ENCODE measurements around the gene NRXN3. TPM values are rescaled to one million over a fixed set of nuclear protein-coding genes. Genes with fewer than 3 reads are reported as not detected.

Gene NRXN3
- total RNA-seq, 2 experiments from 2014 or later = not detected

DNA sequence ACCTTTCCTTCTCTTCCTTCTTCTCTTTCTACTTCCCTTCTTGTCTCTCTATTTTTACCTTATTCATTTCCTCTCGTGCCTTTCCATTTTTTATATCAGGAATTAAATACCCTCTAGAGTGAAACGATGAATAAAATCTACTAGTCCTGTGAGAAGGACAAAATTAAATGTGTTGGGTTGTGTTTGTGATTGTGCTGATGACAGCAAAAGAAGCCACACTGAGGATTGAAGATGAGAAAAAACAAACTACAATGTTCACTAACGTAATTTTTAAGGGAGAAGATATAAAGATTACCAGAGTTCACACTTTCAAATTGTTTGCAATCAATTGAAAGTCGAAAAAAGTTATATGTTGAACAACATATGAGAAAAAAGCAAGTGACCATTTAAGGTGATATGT lies 1029.0 kb downstream of the NRXN3 start:
- ChIA-PET POLR2A (no interaction called here), CTCF (no interaction called here)
- no peak overlapping the region for H3K4me3 Mint-ChIP-seq
- DNase-seq = no peak
- no peaks in the 10 kb centered on the region for H3K4me1 Mint-ChIP-seq
- H3K27me3 Mint-ChIP-seq = no peaks in the 10 kb centered on the region
- H3K27ac Mint-ChIP-seq = no peak overlapping the region
- no peaks in the 10 kb centered on the region for H3K36me3 Mint-ChIP-seq (ENCODE audit: low read depth)
- peaks cover 2% of the 10 kb centered on the region for H3K9me3 Mint-ChIP-seq

DNA sequence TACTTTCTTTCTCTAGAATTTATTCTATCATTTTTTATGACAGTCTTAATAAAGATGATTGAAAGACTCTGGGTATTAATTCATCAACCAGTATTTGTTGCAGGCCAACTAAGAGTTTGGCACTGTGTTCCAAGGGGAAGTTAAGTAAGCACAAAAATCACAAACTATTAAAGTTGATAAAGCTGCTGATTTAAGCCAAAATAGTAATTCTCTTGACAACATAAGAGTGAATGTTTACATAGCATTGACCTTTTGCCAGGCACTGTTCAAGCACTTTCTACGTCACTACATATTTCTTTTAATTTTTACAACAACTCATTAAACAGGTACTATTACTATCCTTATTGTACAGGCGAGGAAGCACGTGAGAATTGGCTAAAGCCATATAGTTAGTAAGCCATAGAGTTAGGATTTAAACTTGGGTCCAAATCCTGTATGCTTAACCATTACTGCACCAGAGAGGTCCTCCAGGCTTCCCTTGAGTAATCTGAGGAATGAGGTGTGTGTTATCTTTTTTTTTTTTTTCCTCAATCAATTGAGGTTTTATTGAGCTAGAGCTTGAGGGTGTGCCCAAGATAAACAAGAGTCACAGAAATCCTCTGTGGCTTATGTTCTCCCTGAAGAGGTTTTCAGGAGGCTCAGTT lies 1031.5 kb downstream of the NRXN3 start:
- Mint-ChIP-seq H3K27ac (no peak overlapping the region), H3K27me3 (no peaks in the 10 kb centered on the region), H3K4me1 (no peaks in the 10 kb centered on the region), H3K36me3 (ENCODE audit: low read depth) (no peaks in the 10 kb centered on the region), H3K4me3 (no peak overlapping the region), H3K9me3 (peaks cover 2% of the 10 kb centered on the region)
- POLR2A ChIA-PET = no interaction called here
- no peak for DNase-seq
- CTCF ChIA-PET = no interaction called here

DNA sequence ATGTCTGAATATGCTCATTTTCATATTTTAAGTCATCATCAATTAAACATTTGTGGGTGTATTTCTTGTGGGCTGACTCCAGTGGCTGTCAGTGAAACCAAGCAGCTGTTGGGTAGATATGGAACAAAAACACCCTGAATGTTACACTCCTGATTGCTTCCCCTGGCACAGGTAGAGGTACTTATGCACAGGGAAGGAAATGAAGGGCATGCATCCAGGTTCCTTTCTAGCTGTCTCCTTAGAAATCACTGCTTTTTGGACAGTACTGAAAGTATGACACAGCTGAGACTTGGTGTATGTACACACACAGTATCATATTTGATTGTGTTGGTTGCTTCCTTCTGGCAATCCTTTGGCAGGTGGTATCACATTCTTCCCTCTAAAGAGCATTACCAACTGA lies 1034.4 kb downstream of the NRXN3 start:
- ChIA-PET POLR2A (no interaction called here), CTCF (interaction anchor here (0.8 to 1.6 kb wide), 2 partner anchors 10 kb away, joined by 3 read pairs; no protein-coding TSS in a partner anchor)
- no peaks in the 10 kb centered on the region for H3K36me3 Mint-ChIP-seq (ENCODE audit: low read depth)
- H3K9me3 Mint-ChIP-seq = no peaks in the 10 kb centered on the region
- no peak overlapping the region for H3K4me3 Mint-ChIP-seq
- no peaks in the 10 kb centered on the region for H3K27me3 Mint-ChIP-seq
- H3K27ac Mint-ChIP-seq = no peak overlapping the region
- DNase-seq = no peak
- no peaks in the 10 kb centered on the region for H3K4me1 Mint-ChIP-seq

DNA sequence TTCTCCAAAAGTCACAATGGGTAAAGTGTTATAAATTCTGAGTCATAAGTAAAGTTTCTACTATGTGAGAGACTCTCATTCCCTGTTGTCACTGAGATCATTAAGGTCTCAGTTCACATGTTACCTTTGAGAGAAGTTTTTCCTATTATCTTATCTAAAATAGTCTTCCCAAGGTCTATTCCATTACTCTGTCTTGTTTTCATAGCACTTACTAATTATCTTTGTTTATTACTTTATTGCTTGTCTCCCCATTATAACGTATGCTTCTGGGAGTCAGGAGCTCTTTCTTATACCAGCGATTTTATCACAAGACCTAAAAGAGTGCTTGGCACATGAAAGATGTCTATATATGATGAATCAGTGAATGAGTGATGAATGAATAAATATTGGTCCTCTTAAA lies 1039.2 kb downstream of the NRXN3 start:
- ChIA-PET CTCF (no interaction called here), POLR2A (no interaction called here)
- no peaks in the 10 kb centered on the region for H3K9me3 Mint-ChIP-seq

DNA sequence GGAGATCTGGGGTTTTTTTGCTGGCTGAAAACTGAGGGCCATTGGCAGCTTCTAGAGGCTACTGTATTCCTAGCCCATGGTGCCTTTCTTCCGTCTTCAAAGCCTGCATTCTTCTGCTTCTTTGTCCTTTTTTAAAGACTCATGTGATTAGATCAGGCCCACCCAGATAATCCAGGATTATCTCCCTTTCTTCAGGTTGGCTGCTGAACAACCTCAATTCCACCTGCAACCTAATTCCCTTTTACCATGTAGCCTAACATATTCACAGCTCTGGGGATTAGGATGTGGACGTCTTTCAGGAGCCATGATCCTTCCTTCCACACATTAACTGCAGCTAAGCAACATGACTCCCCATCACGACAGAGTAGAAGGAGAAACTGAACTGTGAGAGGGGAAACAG lies 1055.6 kb downstream of the NRXN3 start:
- no peaks in the 10 kb centered on the region for H3K27me3 Mint-ChIP-seq
- H3K4me3 Mint-ChIP-seq = no peak overlapping the region
- ChIA-PET CTCF (no interaction called here), POLR2A (no interaction called here)
- peaks cover 7% of the 10 kb centered on the region for H3K9me3 Mint-ChIP-seq
- H3K36me3 Mint-ChIP-seq (ENCODE audit: low read depth) = no peaks in the 10 kb centered on the region
- H3K4me1 Mint-ChIP-seq = no peaks in the 10 kb centered on the region
- DNase-seq = no peak
- H3K27ac Mint-ChIP-seq = no peak overlapping the region

More for the DNA sequence above, 1039.2 kb downstream of the NRXN3 start:
- Mint-ChIP-seq H3K27ac (no peak overlapping the region), H3K36me3 (ENCODE audit: low read depth) (no peaks in the 10 kb centered on the region), H3K4me1 (no peaks in the 10 kb centered on the region), H3K27me3 (no peaks in the 10 kb centered on the region), H3K4me3 (no peak overlapping the region)
- no peak for DNase-seq

DNA sequence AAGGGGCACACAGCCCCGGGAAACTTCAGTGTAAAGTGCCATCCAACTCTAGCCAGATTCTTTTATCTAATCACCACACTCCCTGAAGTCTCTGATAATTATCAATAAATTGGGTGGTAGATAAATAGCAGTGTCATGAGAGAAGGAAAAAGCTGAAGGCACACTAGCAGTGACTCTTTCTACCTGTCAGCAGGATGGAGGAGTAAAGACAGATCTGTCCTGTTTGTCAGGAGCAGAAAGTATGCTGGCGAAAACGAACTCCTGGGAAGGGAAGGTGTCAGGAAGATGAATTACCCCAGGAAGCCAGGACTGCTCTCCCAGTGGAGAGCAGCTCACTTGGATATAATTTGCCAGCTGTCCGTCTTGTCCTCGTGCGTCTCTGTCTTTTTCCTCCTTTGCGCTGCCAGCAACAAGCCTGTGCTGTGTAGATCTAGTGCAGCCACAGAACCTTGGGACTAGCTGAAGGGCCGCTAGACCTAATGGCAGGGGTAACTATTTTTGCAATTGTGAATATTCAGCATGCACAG lies 1059.3 kb downstream of the NRXN3 start:
- no peak for DNase-seq

DNA sequence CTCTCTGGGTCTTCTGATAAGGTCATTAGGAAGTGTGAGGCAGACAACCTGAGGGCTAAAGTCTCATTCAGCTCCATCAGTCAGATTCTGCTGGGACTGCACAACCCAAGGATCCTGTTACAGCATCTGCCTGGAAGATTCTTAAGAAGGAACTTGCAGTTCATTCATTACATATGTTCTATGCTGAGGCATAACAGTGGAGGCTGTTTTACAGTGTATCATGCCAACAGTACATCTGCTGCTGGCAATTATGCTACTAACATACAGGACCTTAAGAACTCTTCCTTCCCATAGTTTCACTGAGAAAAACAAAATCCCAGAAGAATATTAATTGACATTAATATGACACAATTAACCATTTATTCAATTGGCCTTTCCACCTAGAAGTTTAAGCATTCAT lies 1072.5 kb downstream of the NRXN3 start:
- Mint-ChIP-seq H3K4me1 (no peaks in the 10 kb centered on the region), H3K4me3 (no peak overlapping the region), H3K27me3 (no peaks in the 10 kb centered on the region), H3K27ac (no peak overlapping the region), H3K36me3 (ENCODE audit: low read depth) (no peaks in the 10 kb centered on the region), H3K9me3 (peaks cover 2% of the 10 kb centered on the region)
- DNase-seq = no peak
- POLR2A ChIA-PET = no interaction called here
- CTCF ChIA-PET = no interaction called here

More for the DNA sequence above, 1059.3 kb downstream of the NRXN3 start:
- H3K36me3 Mint-ChIP-seq (ENCODE audit: low read depth) = no peaks in the 10 kb centered on the region
- POLR2A ChIA-PET = no interaction called here
- no peak overlapping the region for H3K4me3 Mint-ChIP-seq
- CTCF ChIA-PET = no interaction called here
- H3K9me3 Mint-ChIP-seq = peaks cover 2% of the 10 kb centered on the region
- no peaks in the 10 kb centered on the region for H3K27me3 Mint-ChIP-seq
- H3K27ac Mint-ChIP-seq = no peak overlapping the region
- H3K4me1 Mint-ChIP-seq = no peaks in the 10 kb centered on the region

DNA sequence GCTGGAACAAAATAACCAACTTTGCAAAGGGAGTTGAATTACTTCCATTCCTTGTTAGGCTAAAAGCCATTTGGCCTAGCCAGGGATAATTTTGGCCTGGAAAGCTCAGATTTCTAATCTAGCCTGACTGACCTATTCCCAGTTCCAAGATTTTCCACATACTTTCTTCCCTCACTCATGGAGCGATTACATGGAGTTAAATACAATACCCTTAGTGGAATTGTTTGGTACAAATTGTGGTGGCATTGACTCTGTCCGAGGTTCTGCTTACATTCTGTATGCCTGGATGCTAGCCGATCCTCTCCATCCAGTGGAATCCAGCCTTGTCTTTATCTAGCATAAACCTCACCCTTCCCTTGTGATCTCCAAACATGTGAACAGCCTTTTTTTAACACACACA lies 1076.0 kb downstream of the NRXN3 start:
- POLR2A ChIA-PET = no interaction called here
- Mint-ChIP-seq H3K9me3 (peaks cover under 1% of the 10 kb centered on the region), H3K36me3 (ENCODE audit: low read depth) (no peaks in the 10 kb centered on the region), H3K27me3 (no peaks in the 10 kb centered on the region), H3K4me3 (no peak overlapping the region), H3K27ac (no peak overlapping the region), H3K4me1 (no peaks in the 10 kb centered on the region)
- CTCF ChIA-PET = no interaction called here
- DNase-seq = no peak

DNA sequence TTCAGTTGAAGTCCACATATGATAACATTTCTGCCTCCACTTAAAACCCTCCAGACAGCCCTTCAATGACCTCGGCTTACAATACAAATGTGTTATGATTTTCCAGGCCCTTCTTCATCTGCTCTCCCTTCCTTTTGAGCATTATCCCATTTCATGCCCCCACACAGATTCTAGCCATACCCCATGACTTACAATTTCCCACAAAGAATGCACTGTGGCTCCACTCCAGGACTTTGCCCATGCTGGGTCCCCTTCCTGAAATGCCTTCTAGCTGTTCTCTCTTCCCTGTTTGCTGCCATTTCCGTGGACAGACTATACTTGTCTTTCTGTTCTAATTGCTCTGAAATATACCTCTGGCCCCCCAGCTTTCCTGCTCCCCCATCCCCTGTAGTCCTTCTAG lies 1078.0 kb downstream of the NRXN3 start:
- CTCF ChIA-PET = interaction anchor here (0.6 kb wide), 1 partner anchor 227 kb away, joined by 3 read pairs; no protein-coding TSS in a partner anchor
- Mint-ChIP-seq H3K4me1 (no peaks in the 10 kb centered on the region), H3K27ac (no peak overlapping the region), H3K36me3 (ENCODE audit: low read depth) (no peaks in the 10 kb centered on the region), H3K27me3 (no peaks in the 10 kb centered on the region), H3K9me3 (peaks cover 3% of the 10 kb centered on the region), H3K4me3 (no peak overlapping the region)
- DNase-seq = no peak
- POLR2A ChIA-PET = no interaction called here

DNA sequence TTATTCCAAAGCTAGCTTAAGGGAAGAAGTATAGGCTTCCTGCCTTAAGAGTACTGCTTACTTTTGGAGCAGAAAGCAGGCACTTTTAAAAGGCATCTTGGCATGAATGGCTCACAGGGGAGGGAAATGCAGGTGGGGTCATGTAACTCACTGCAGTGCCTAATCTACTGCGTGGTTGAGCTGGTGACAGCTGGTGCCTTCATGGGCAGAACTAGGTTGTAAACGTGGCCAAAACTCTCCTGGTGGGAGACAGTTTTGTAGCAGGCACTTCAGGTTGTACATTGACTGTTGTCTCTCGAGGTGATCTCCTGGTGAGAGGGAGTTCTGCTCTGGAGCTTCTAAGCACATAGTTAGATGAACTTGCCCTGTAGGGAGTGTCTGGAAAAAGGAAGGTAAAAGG lies 1078.6 kb downstream of the NRXN3 start:
- H3K36me3 Mint-ChIP-seq (ENCODE audit: low read depth) = no peaks in the 10 kb centered on the region
- peaks cover 3% of the 10 kb centered on the region for H3K9me3 Mint-ChIP-seq
- POLR2A ChIA-PET = no interaction called here
- no peak overlapping the region for H3K4me3 Mint-ChIP-seq
- H3K27ac Mint-ChIP-seq = no peak overlapping the region
- no peaks in the 10 kb centered on the region for H3K27me3 Mint-ChIP-seq
- CTCF ChIA-PET = no interaction called here
- H3K4me1 Mint-ChIP-seq = no peaks in the 10 kb centered on the region
- DNase-seq = no peak

DNA sequence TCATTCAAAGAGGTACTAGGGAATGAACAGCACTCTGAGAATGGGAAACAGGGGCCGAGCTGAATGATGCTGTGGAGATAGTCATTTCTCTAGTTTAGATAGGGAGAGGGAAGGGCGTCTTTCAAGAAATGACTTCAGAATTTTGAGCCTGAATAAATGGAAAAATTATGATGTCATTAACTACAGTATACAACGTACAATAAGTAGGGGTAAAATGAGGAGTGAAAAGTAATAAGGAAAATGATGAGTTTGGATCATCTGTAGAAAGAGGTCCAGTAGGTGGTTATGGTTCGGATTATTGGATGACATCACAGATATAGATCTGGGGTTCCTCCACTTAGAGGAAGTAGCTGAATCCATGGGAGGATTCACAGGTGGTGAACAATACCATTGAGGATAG lies 1081.1 kb downstream of the NRXN3 start:
- no peaks in the 10 kb centered on the region for H3K27me3 Mint-ChIP-seq
- no peak overlapping the region for H3K4me3 Mint-ChIP-seq
- no peaks in the 10 kb centered on the region for H3K4me1 Mint-ChIP-seq
- H3K36me3 Mint-ChIP-seq (ENCODE audit: low read depth) = no peaks in the 10 kb centered on the region
- POLR2A ChIA-PET = no interaction called here
- CTCF ChIA-PET = no interaction called here
- no peak for DNase-seq
- H3K27ac Mint-ChIP-seq = no peak overlapping the region
- peaks cover 3% of the 10 kb centered on the region for H3K9me3 Mint-ChIP-seq

DNA sequence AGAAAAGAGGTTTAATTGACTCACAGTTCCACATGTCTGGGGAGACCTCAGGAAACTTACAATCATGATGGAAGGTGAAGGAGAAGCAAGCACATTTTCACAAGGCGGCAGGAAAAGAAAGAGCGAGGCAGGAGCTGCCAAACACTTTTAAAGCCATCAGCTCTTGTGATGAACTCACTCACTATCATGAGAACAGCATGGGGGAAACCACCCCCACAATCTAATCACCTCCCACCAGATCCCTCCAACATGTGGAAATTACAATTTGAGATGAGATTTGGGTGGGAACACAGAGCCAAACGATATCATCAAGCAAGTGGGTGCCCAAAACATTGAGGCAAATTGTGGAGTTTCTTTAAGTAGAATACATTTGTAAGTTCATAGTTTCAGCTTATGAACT lies 1083.4 kb downstream of the NRXN3 start:
- peaks cover 3% of the 10 kb centered on the region for H3K9me3 Mint-ChIP-seq

DNA sequence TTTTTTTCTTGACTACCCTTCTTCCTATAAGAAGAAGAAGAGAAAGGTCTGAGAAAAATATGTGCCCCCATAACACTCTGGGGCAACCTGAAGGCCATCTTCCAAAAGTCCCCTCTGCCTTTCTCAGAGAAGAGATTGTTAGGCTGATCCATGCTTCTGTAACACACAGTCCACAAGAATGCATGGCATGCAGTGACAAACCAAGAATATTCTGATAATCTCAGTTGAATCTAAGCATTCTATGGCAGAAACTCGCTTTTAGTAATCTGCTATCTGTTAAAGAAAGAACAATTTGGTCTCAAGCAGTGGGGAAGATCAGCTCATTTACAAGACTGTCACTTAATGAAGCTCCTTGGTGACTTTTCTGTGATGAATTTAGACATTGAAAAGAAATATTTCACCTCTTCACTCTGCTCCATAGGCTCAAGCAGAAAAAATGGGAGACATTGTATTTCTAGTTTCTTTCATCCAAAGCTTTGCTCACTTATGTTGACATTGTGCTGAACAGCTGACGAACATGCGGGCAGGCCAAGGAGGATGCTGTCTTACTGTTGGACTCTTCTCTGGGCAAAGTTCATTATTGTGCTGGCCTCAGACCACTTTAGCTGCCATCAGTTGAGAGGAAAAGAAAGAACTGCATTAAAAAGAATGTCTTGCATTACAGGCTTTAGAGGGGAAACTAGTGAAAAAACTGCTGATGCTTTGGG lies 1084.0 kb downstream of the NRXN3 start:
- DNase-seq = no peak
- Mint-ChIP-seq H3K36me3 (ENCODE audit: low read depth) (no peaks in the 10 kb centered on the region), H3K4me3 (no peak overlapping the region), H3K27ac (no peak overlapping the region), H3K9me3 (peaks cover 3% of the 10 kb centered on the region), H3K27me3 (no peaks in the 10 kb centered on the region), H3K4me1 (no peaks in the 10 kb centered on the region)
- POLR2A ChIA-PET = no interaction called here
- CTCF ChIA-PET = no interaction called here

More for the DNA sequence above, 1083.4 kb downstream of the NRXN3 start:
- POLR2A ChIA-PET = no interaction called here
- Mint-ChIP-seq H3K4me3 (no peak overlapping the region), H3K36me3 (ENCODE audit: low read depth) (no peaks in the 10 kb centered on the region), H3K4me1 (no peaks in the 10 kb centered on the region), H3K27ac (no peak overlapping the region), H3K27me3 (no peaks in the 10 kb centered on the region)
- CTCF ChIA-PET = no interaction called here
- DNase-seq = no peak

DNA sequence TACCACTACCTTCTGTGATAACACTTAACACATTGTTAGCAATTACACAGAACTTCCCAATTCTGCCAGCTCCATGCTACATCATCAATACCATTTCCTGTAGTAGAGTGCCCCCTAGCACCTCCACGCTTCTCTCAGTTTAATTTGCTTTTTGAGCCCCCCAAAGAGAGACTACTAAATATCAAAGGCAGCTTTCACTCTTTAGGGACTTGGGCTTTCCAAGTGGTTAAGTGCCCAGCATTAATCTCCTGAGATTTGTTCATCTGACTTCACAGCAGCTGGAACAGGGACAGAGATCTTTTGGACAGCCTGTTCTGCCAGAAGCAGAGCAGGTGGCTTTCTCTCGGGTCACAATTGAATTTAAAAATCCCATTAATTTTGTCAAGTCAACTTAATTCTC lies 1086.2 kb downstream of the NRXN3 start:
- H3K4me1 Mint-ChIP-seq = no peaks in the 10 kb centered on the region
- no peaks in the 10 kb centered on the region for H3K36me3 Mint-ChIP-seq (ENCODE audit: low read depth)
- H3K27me3 Mint-ChIP-seq = no peaks in the 10 kb centered on the region
- H3K9me3 Mint-ChIP-seq = peaks cover under 1% of the 10 kb centered on the region
- ChIA-PET CTCF (no interaction called here), POLR2A (no interaction called here)
- DNase-seq = no peak
- no peak overlapping the region for H3K27ac Mint-ChIP-seq
- H3K4me3 Mint-ChIP-seq = no peak overlapping the region
